PC-9 (cell line): Measurements from ENCODE around the gene LAMA3. TPM values are rescaled to one million over a fixed set of nuclear protein-coding genes. Genes with fewer than 3 reads are reported as not detected.

Experiments
- BruUV-seq: library from RNA; stranded (reverse); fragments of 400-500 nt; replicated peaks from 2 replicates; lab custom pipeline; 2021; lab: Mats Ljungman, UMichigan
- CTCF ChIA-PET: fragments of 300-600 bp; sonication (Branson Sonifier 250); formaldehyde crosslinking; loops from one replicate; lab custom pipeline; 2022; ENCODE audit warnings: antibody characterized with exemption; lab: Charles Lee
- POLR2A ChIA-PET: fragments of 300-600 bp; sonication (Branson Sonifier 250); formaldehyde crosslinking; loops from one replicate; lab custom pipeline; 2022; ENCODE audit warnings: antibody characterized with exemption; ENCODE audit not compliant: unreplicated experiment; lab: Charles Lee
- DNase-seq, 2 experiments: peaks; one replicate each; pipeline versions ENCODE4 v3.0.0 to v3.0.0-alpha.2; 2015 to 2022; ENCODE audit warnings: mixed read lengths in 1 of 2
- H2AFZ ChIP-seq: fragments of 200-600 bp; sonication (generic); 2 replicates; pipeline ENCODE4 v1.8.1; 2017; ENCODE audit warnings: antibody characterized with exemption
- H3F3A ChIP-seq: fragments of 200-600 bp; sonication (generic); 2 replicates; pipeline ENCODE4 v1.8.1; 2017; ENCODE audit warnings: antibody characterized with exemption, mild to moderate bottlenecking, low read depth; ENCODE audit not compliant: insufficient read depth
- H3K27ac ChIP-seq: fragments of 200-600 bp; sonication (generic); 2 replicates; pipeline ENCODE4 v1.6.1; 2016; ENCODE audit warnings: mixed run types
- H3K27me3 ChIP-seq: fragments of 200-600 bp; sonication (generic); 2 replicates; pipeline ENCODE4 v1.6.1; 2016; ENCODE audit warnings: low read depth, mixed run types; ENCODE audit not compliant: insufficient read depth
- H3K36me3 ChIP-seq: fragments of 200-600 bp; sonication (generic); 2 replicates; pipeline ENCODE4 v1.6.1; 2016; ENCODE audit warnings: low read depth, mixed run types
- H3K4me1 ChIP-seq: fragments of 200-600 bp; sonication (generic); replicated peaks from 2 replicates; pipeline ENCODE4 v1.6.1; 2016; ENCODE audit warnings: mixed run types; ENCODE audit not compliant: insufficient read depth
- H3K4me2 ChIP-seq: fragments of 200-600 bp; sonication (generic); 2 replicates; pipeline ENCODE4 v1.6.1; 2017; ENCODE audit warnings: mixed run types
- H3K4me3 ChIP-seq: fragments of 200-600 bp; sonication (generic); 2 replicates; pipeline ENCODE4 v1.6.1; 2016; ENCODE audit warnings: mixed run types
- H3K79me2 ChIP-seq: fragments of 200-600 bp; sonication (generic); 2 replicates; pipeline ENCODE4 v1.6.1; 2017; ENCODE audit warnings: low read depth, mixed run types
- H3K9me2 ChIP-seq: fragments of 200-600 bp; sonication (generic); 2 replicates; pipeline ENCODE4 v1.8.1; 2017; ENCODE audit warnings: mild to moderate bottlenecking; ENCODE audit not compliant: insufficient read depth
- H3K9me3 ChIP-seq: fragments of 200-600 bp; sonication (generic); 2 replicates; pipeline ENCODE4 v1.8.1; 2016; ENCODE audit warnings: low read depth; ENCODE audit not compliant: insufficient read depth
- H4K20me1 ChIP-seq: fragments of 200-600 bp; sonication (generic); 2 replicates; pipeline ENCODE4 v1.8.1; 2017; ENCODE audit not compliant: insufficient read depth
- EZH2 ChIP-seq: fragments of 200-600 bp; sonication (generic); IDR thresholded peaks from 2 replicates; pipeline ENCODE4 v1.8.0; 2017; ENCODE audit warnings: antibody characterized with exemption, low read depth
- intact Hi-C: fragments of 100-400 bp; cut with micrococcal nuclease; formaldehyde crosslinking; loops from one replicate; pipeline ENCODE4 v1.10.0; 2022; ENCODE audit not compliant: unreplicated experiment
- total RNA-seq: library from RNA; stranded (reverse); gene quantifications from 2 replicates; pipeline ENCODE4 v1.2.3, GENCODE V29; 2021
- TF ChIP-seq, protein P1 (sequence below): fragments of 200-600 bp; sonication (generic); conservative IDR thresholded peaks from 2 replicates; pipeline ENCODE4 v1.6.1; 2017; ENCODE audit warnings: mixed run types, antibody characterized with exemption, mild to moderate bottlenecking, moderate library complexity

The LAMA3 gene
- total RNA-seq, 1 experiment from 2014 or later, result 44.4 TPM

DNA sequence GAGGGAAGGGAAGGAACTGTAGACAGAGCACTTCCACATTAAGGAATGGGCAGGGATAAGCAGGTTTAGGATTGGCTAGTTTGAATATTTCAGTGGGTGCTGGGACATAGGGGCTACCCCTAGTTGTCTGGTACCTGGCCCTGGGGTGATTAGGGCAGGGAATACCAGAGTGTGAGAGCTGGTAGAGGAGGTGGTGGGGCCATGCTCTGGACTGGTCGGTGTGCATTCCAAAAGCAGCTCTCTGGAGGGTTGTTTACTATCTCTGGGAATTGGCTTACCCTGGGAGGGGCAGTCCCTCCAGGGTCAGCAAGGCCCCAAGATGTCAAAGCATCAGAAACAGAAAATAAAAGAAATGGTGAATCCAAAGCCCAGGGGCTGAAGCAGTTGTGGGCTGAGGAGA is 103.8 kb downstream of the LAMA3 start:
- no peaks in the 10 kb centered on the region for H3F3A ChIP-seq

GRCh38 chr18:23793985-23794867 is 105.0 kb downstream of the LAMA3 start:
- Histone ChIP-seq H4K20me1 (no peaks in the 10 kb centered on the region), H3K79me2 (no peaks in the 10 kb centered on the region), H3K4me3 (no peak overlapping the region), H3K9me3 (no peaks in the 10 kb centered on the region), H3K4me1 (no peaks in the 10 kb centered on the region), H3K36me3 (no peaks in the 10 kb centered on the region), H3K9me2 (no peaks in the 10 kb centered on the region), H3K27me3 (no peaks in the 10 kb centered on the region), H3K4me2 (no peak overlapping the region), H3F3A (no peaks in the 10 kb centered on the region), H3K27ac (no peak overlapping the region), H2AFZ (no peak overlapping the region)
- CTCF ChIA-PET, result no interaction called here
- DNase-seq, result no peak
- POLR2A ChIA-PET, result no interaction called here
- no TSS peak for BruUV-seq
- intact Hi-C loops, result no loop called here
- TF ChIP-seq EZH2, result no peak
- TF ChIP-seq, protein P1, sequence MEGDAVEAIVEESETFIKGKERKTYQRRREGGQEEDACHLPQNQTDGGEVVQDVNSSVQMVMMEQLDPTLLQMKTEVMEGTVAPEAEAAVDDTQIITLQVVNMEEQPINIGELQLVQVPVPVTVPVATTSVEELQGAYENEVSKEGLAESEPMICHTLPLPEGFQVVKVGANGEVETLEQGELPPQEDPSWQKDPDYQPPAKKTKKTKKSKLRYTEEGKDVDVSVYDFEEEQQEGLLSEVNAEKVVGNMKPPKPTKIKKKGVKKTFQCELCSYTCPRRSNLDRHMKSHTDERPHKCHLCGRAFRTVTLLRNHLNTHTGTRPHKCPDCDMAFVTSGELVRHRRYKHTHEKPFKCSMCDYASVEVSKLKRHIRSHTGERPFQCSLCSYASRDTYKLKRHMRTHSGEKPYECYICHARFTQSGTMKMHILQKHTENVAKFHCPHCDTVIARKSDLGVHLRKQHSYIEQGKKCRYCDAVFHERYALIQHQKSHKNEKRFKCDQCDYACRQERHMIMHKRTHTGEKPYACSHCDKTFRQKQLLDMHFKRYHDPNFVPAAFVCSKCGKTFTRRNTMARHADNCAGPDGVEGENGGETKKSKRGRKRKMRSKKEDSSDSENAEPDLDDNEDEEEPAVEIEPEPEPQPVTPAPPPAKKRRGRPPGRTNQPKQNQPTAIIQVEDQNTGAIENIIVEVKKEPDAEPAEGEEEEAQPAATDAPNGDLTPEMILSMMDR, result no peak

More for the DNA sequence above, 103.8 kb downstream of the LAMA3 start:
- intact Hi-C loops, result no loop called here
- CTCF ChIA-PET, result no interaction called here
- H2AFZ ChIP-seq, result no peak overlapping the region
- no peaks in the 10 kb centered on the region for H3K9me3 ChIP-seq
- no peaks in the 10 kb centered on the region for H3K36me3 ChIP-seq
- no peak for DNase-seq
- H3K79me2 ChIP-seq, result no peaks in the 10 kb centered on the region
- POLR2A ChIA-PET, result no interaction called here
- H3K4me2 ChIP-seq, result no peak overlapping the region
- H3K27me3 ChIP-seq, result no peaks in the 10 kb centered on the region
- TF ChIP-seq EZH2, result no peak
- TF ChIP-seq, protein P1, result no peak
- no peaks in the 10 kb centered on the region for H3K9me2 ChIP-seq
- BruUV-seq, result no TSS peak
- H3K4me1 ChIP-seq, result no peaks in the 10 kb centered on the region
- no peak overlapping the region for H3K4me3 ChIP-seq
- no peak overlapping the region for H3K27ac ChIP-seq
- no peaks in the 10 kb centered on the region for H4K20me1 ChIP-seq

DNA sequence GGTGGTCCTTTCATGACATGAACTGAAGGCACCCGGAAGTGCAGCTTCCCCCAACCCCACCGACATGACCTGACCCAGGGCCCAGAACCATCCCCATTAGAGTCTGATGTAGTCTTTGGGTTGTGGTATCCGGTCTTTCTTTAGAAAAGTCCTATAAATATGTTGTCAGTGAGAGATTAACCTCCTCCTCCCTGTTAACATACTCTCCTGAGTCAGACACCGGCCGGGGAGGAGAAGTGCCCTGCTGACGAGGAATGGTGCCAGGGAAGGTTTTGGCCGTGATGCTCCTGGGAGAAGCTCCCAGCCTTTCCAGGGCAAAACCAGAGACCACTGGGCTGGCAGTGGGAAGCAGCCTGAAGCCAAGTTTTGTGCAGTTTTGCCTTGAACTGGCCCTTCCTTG is 109.0 kb downstream of the LAMA3 start:
- TF ChIP-seq, protein P1, result no peak
- no peak for TF ChIP-seq EZH2
- Histone ChIP-seq H3K27me3 (no peaks in the 10 kb centered on the region), H3K4me3 (no peak overlapping the region), H3F3A (no peaks in the 10 kb centered on the region), H3K4me2 (no peak overlapping the region), H4K20me1 (no peaks in the 10 kb centered on the region), H3K79me2 (no peaks in the 10 kb centered on the region), H3K9me2 (no peaks in the 10 kb centered on the region), H3K9me3 (no peaks in the 10 kb centered on the region), H3K36me3 (no peaks in the 10 kb centered on the region), H2AFZ (no peak overlapping the region), H3K27ac (no peak overlapping the region), H3K4me1 (no peaks in the 10 kb centered on the region)
- BruUV-seq, result no TSS peak
- CTCF ChIA-PET, result no interaction called here
- intact Hi-C loops, result no loop called here
- no peak for DNase-seq
- POLR2A ChIA-PET, result no interaction called here
